Measurements from ENCODE around the gene VPS13D.

VPS13D gene

GRCh38 chr1:12407050-12407961 lies 177.5 kb downstream of the VPS13D start:
- Histone ChIP-seq H3K9ac (ENCODE audit: low read depth in 1 of 2, low read length in 2 of 2) (no peak overlapping the region), H3K4me1 (ENCODE audit: control insufficient read depth in 1 of 2, insufficient read depth in 2 of 2, low read length in 2 of 2) (peaks cover 23 to 33% of the 10 kb centered on the region in 2 donors), H3K9me3 (ENCODE audit: control insufficient read depth in 1 of 2, low read length in 2 of 2) (peaks cover 0 to 5% of the 10 kb centered on the region in 2 donors), H3K36me3 (ENCODE audit: control insufficient read depth in 1 of 2, insufficient read depth in 2 of 2, low read length in 2 of 2) (peaks cover 14 to 28% of the 10 kb centered on the region in 2 donors), H3K4me3 (ENCODE audit: low read depth in 1 of 2, low read length in 2 of 2) (no peak overlapping the region), H3K27ac (ENCODE audit: low read depth, low read length) (no peak overlapping the region), H3K27me3 (ENCODE audit: control insufficient read depth in 1 of 2, insufficient read depth in 2 of 2, low read length in 2 of 2) (no peaks in the 10 kb centered on the region)

GRCh38 chr1:12407962-12408454 lies 178.2 kb downstream of the VPS13D start:
- H3K4me1 ChIP-seq (ENCODE audit: control insufficient read depth in 1 of 2, insufficient read depth in 2 of 2, low read length in 2 of 2) = peaks cover 23 to 33% of the 10 kb centered on the region in 2 donors

GRCh38 chr1:12408662-12409061 lies 178.8 kb downstream of the VPS13D start:
- Histone ChIP-seq H3K27me3 (ENCODE audit: control insufficient read depth in 1 of 2, insufficient read depth in 2 of 2, low read length in 2 of 2) (no peaks in the 10 kb centered on the region), H3K36me3 (ENCODE audit: control insufficient read depth in 1 of 2, insufficient read depth in 2 of 2, low read length in 2 of 2) (peaks cover 6 to 23% of the 10 kb centered on the region in 2 donors), H3K4me1 (ENCODE audit: control insufficient read depth in 1 of 2, insufficient read depth in 2 of 2, low read length in 2 of 2) (peaks cover 23 to 33% of the 10 kb centered on the region in 2 donors), H3K4me3 (ENCODE audit: low read depth in 1 of 2, low read length in 2 of 2) (no peak overlapping the region), H3K27ac (ENCODE audit: low read depth, low read length) (no peak overlapping the region), H3K9me3 (ENCODE audit: control insufficient read depth in 1 of 2, low read length in 2 of 2) (peaks cover 0 to 5% of the 10 kb centered on the region in 2 donors), H3K9ac (ENCODE audit: low read depth in 1 of 2, low read length in 2 of 2) (no peak overlapping the region)

More at GRCh38 chr1:12407962-12408454, 178.2 kb downstream of the VPS13D start:
- H3K9ac ChIP-seq (ENCODE audit: low read depth in 1 of 2, low read length in 2 of 2) = no peak overlapping the region
- no peaks in the 10 kb centered on the region for H3K27me3 ChIP-seq (ENCODE audit: control insufficient read depth in 1 of 2, insufficient read depth in 2 of 2, low read length in 2 of 2)
- H3K36me3 ChIP-seq (ENCODE audit: control insufficient read depth in 1 of 2, insufficient read depth in 2 of 2, low read length in 2 of 2) = peaks cover 9 to 27% of the 10 kb centered on the region in 2 donors
- peaks cover 0 to 5% of the 10 kb centered on the region in 2 donors for H3K9me3 ChIP-seq (ENCODE audit: control insufficient read depth in 1 of 2, low read length in 2 of 2)
- no peak overlapping the region for H3K4me3 ChIP-seq (ENCODE audit: low read depth in 1 of 2, low read length in 2 of 2)
- no peak overlapping the region for H3K27ac ChIP-seq (ENCODE audit: low read depth, low read length)

- Histone ChIP-seq H3K9ac (ENCODE audit: low read depth in 1 of 2, low read length in 2 of 2) (no peak overlapping the region), H3K9me3 (ENCODE audit: control insufficient read depth in 1 of 2, low read length in 2 of 2) (peaks cover 0 to 5% of the 10 kb centered on the region in 2 donors), H3K36me3 (ENCODE audit: control insufficient read depth in 1 of 2, insufficient read depth in 2 of 2, low read length in 2 of 2) (peaks cover 4 to 15% of the 10 kb centered on the region in 2 donors), H3K4me1 (ENCODE audit: control insufficient read depth in 1 of 2, insufficient read depth in 2 of 2, low read length in 2 of 2) (peaks cover 23 to 33% of the 10 kb centered on the region in 2 donors), H3K4me3 (ENCODE audit: low read depth in 1 of 2, low read length in 2 of 2) (no peak overlapping the region), H3K27me3 (ENCODE audit: control insufficient read depth in 1 of 2, insufficient read depth in 2 of 2, low read length in 2 of 2) (no peaks in the 10 kb centered on the region), H3K27ac (ENCODE audit: low read depth, low read length) (no peak overlapping the region)
These were observed 179.9 kb downstream of the VPS13D start for GRCh38 chr1:12409681-12410080.

GRCh38 chr1:12410351-12410750 lies 180.5 kb downstream of the VPS13D start:
- Histone ChIP-seq H3K4me3 (ENCODE audit: low read depth in 1 of 2, low read length in 2 of 2) (no peak overlapping the region), H3K9me3 (ENCODE audit: control insufficient read depth in 1 of 2, low read length in 2 of 2) (peaks cover 0 to 5% of the 10 kb centered on the region in 2 donors), H3K36me3 (ENCODE audit: control insufficient read depth in 1 of 2, insufficient read depth in 2 of 2, low read length in 2 of 2) (peaks cover 4 to 8% of the 10 kb centered on the region in 2 donors), H3K4me1 (ENCODE audit: control insufficient read depth in 1 of 2, insufficient read depth in 2 of 2, low read length in 2 of 2) (peaks cover 16 to 27% of the 10 kb centered on the region in 2 donors), H3K27me3 (ENCODE audit: control insufficient read depth in 1 of 2, insufficient read depth in 2 of 2, low read length in 2 of 2) (no peaks in the 10 kb centered on the region), H3K27ac (ENCODE audit: low read depth, low read length) (no peak overlapping the region), H3K9ac (ENCODE audit: low read depth in 1 of 2, low read length in 2 of 2) (no peak overlapping the region)

- H3K4me1 ChIP-seq (ENCODE audit: control insufficient read depth in 1 of 2, insufficient read depth in 2 of 2, low read length in 2 of 2) = peaks cover 9 to 19% of the 10 kb centered on the region in 2 donors
- no peak overlapping the region for H3K4me3 ChIP-seq (ENCODE audit: low read depth in 1 of 2, low read length in 2 of 2)
- H3K9me3 ChIP-seq (ENCODE audit: control insufficient read depth in 1 of 2, low read length in 2 of 2) = peaks cover 0 to 5% of the 10 kb centered on the region in 2 donors
- no peaks in the 10 kb centered on the region for H3K27me3 ChIP-seq (ENCODE audit: control insufficient read depth in 1 of 2, insufficient read depth in 2 of 2, low read length in 2 of 2)
- no peak overlapping the region for H3K27ac ChIP-seq (ENCODE audit: low read depth, low read length)
- peaks cover 5 to 9% of the 10 kb centered on the region in 2 donors for H3K36me3 ChIP-seq (ENCODE audit: control insufficient read depth in 1 of 2, insufficient read depth in 2 of 2, low read length in 2 of 2)
- H3K9ac ChIP-seq (ENCODE audit: low read depth in 1 of 2, low read length in 2 of 2) = no peak overlapping the region
These were observed 181.3 kb downstream of the VPS13D start for GRCh38 chr1:12411098-12411497.

GRCh38 chr1:12411747-12412146 lies 181.9 kb downstream of the VPS13D start:
- Histone ChIP-seq H3K27me3 (ENCODE audit: control insufficient read depth in 1 of 2, insufficient read depth in 2 of 2, low read length in 2 of 2) (no peaks in the 10 kb centered on the region), H3K27ac (ENCODE audit: low read depth, low read length) (no peak overlapping the region), H3K9ac (ENCODE audit: low read depth in 1 of 2, low read length in 2 of 2) (no peak overlapping the region), H3K4me1 (ENCODE audit: control insufficient read depth in 1 of 2, insufficient read depth in 2 of 2, low read length in 2 of 2) (peaks cover 6 to 13% of the 10 kb centered on the region in 2 donors), H3K9me3 (ENCODE audit: control insufficient read depth in 1 of 2, low read length in 2 of 2) (peaks cover 0 to 5% of the 10 kb centered on the region in 2 donors), H3K4me3 (ENCODE audit: low read depth in 1 of 2, low read length in 2 of 2) (no peak overlapping the region), H3K36me3 (ENCODE audit: control insufficient read depth in 1 of 2, insufficient read depth in 2 of 2, low read length in 2 of 2) (peaks cover 8 to 14% of the 10 kb centered on the region in 2 donors)

- peaks cover 3 to 7% of the 10 kb centered on the region in 2 donors for H3K4me1 ChIP-seq (ENCODE audit: control insufficient read depth in 1 of 2, insufficient read depth in 2 of 2, low read length in 2 of 2)
- H3K36me3 ChIP-seq (ENCODE audit: control insufficient read depth in 1 of 2, insufficient read depth in 2 of 2, low read length in 2 of 2) = peaks cover 15 to 21% of the 10 kb centered on the region in 2 donors
- no peak overlapping the region for H3K27ac ChIP-seq (ENCODE audit: low read depth, low read length)
- H3K9me3 ChIP-seq (ENCODE audit: control insufficient read depth in 1 of 2, low read length in 2 of 2) = peaks cover 0 to 5% of the 10 kb centered on the region in 2 donors
- H3K27me3 ChIP-seq (ENCODE audit: control insufficient read depth in 1 of 2, insufficient read depth in 2 of 2, low read length in 2 of 2) = no peaks in the 10 kb centered on the region
- H3K4me3 ChIP-seq (ENCODE audit: low read depth in 1 of 2, low read length in 2 of 2) = no peak overlapping the region
- no peak overlapping the region for H3K9ac ChIP-seq (ENCODE audit: low read depth in 1 of 2, low read length in 2 of 2)
These were observed 182.6 kb downstream of the VPS13D start for GRCh38 chr1:12412439-12412838.

GRCh38 chr1:12413664-12414410 lies 184.0 kb downstream of the VPS13D start:
- no peaks in the 10 kb centered on the region for H3K27me3 ChIP-seq (ENCODE audit: control insufficient read depth in 1 of 2, insufficient read depth in 2 of 2, low read length in 2 of 2)
- H3K27ac ChIP-seq (ENCODE audit: low read depth, low read length) = no peak overlapping the region
- no peak overlapping the region for H3K9ac ChIP-seq (ENCODE audit: low read depth in 1 of 2, low read length in 2 of 2)
- peaks cover 17 to 22% of the 10 kb centered on the region in 2 donors for H3K36me3 ChIP-seq (ENCODE audit: control insufficient read depth in 1 of 2, insufficient read depth in 2 of 2, low read length in 2 of 2)
- H3K4me3 ChIP-seq (ENCODE audit: low read depth in 1 of 2, low read length in 2 of 2) = no peak overlapping the region
- H3K9me3 ChIP-seq (ENCODE audit: control insufficient read depth in 1 of 2, low read length in 2 of 2) = peaks cover 0 to 5% of the 10 kb centered on the region in 2 donors
- H3K4me1 ChIP-seq (ENCODE audit: control insufficient read depth in 1 of 2, insufficient read depth in 2 of 2, low read length in 2 of 2) = no peaks in the 10 kb centered on the region
